H1 (cell line): Measurements from ENCODE around the gene TMEM79. TPM values are rescaled to one million over a fixed set of nuclear protein-coding genes. Genes with fewer than 3 reads are reported as not detected.

Source experiments
- CREB1 ChIP-seq: IDR thresholded peaks from 2 replicates; pipeline ENCODE4 v1.6.1; 2012; ENCODE audit warnings: inconsistent platforms
- KDM4A ChIP-seq: IDR thresholded peaks from one replicate; pipeline ENCODE4 v1.7.1; 2012; ENCODE audit warnings: low read depth, mild to moderate bottlenecking, moderate library complexity, low read length, inconsistent platforms; ENCODE audit not compliant: severe bottlenecking
- SIX5 ChIP-seq: IDR thresholded peaks from 2 replicates; pipeline ENCODE4 v1.6.1; 2011; ENCODE audit warnings: mild to moderate bottlenecking, low read depth, low read length
- SRF ChIP-seq: IDR thresholded peaks from 2 replicates; pipeline ENCODE4 v1.6.1; 2011; ENCODE audit warnings: mild to moderate bottlenecking, low read depth, low read length, moderate library complexity
- polyA plus RNA-seq, 7 experiments: library from polyadenylated mRNA; depleted of rRNA in 3 of 7; stranded (reverse) in 5 of 7; unstranded in 2 of 7; fragments of >200 nt in 5 of 7; fragments of 200-250 nt in 2 of 7; gene quantifications; 1 replicate in 5 of 7; 2 replicates in 1 of 7; 4 replicates in 1 of 7; pipeline versions ENCODE4 v1.2.1 to v1.2.3, GENCODE V29; 2011 to 2013; ENCODE audit warnings: missing spikeins in 2 of 7, mixed read lengths in 2 of 7
- total RNA-seq: library from RNA; stranded (reverse); fragmentation: NEBNext Ultra II Directional; extraction: Animal tissue kit (Norgen Biotek cat#: 25700); gene quantifications from 2 replicates; pipeline ENCODE4 v1.2.1, GENCODE V29; 2021
- TF ChIP-seq, protein P1 (sequence below): fragments of 300-600 bp; sonication (generic); IDR thresholded peaks from 2 replicates; pipeline ENCODE4 v1.7.1; 2012; ENCODE audit warnings: low read length, moderate library complexity, mild to moderate bottlenecking, inconsistent platforms; ENCODE audit not compliant: insufficient replicate concordance

Gene TMEM79
- total and polyA plus RNA-seq, 2 of the 8 experiments (the other 6 are each of a cell fraction or from before 2014, with no cell fraction given), result 2.1 to 2.3 TPM

DNA sequence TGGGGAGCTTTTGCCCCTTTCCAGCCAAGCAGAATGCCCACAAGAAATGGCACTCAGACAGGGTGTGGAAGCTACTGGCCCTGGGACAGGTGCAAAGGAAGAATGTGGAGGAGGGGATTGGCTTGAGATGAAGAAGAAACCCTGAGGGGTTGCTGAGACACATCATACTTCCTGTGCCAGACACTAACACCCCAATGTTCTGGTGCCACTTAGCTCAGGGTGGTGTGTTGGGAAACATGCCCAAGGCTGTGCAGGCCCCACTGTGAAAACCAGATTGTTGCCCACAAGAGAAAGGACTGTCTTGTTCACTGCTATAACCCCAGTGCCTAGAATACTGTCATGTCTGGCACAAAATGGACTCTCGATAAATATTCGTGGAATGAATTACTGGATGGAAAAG, 26.4 kb upstream of the TMEM79 start (continued):
- TF ChIP-seq, protein P1, sequence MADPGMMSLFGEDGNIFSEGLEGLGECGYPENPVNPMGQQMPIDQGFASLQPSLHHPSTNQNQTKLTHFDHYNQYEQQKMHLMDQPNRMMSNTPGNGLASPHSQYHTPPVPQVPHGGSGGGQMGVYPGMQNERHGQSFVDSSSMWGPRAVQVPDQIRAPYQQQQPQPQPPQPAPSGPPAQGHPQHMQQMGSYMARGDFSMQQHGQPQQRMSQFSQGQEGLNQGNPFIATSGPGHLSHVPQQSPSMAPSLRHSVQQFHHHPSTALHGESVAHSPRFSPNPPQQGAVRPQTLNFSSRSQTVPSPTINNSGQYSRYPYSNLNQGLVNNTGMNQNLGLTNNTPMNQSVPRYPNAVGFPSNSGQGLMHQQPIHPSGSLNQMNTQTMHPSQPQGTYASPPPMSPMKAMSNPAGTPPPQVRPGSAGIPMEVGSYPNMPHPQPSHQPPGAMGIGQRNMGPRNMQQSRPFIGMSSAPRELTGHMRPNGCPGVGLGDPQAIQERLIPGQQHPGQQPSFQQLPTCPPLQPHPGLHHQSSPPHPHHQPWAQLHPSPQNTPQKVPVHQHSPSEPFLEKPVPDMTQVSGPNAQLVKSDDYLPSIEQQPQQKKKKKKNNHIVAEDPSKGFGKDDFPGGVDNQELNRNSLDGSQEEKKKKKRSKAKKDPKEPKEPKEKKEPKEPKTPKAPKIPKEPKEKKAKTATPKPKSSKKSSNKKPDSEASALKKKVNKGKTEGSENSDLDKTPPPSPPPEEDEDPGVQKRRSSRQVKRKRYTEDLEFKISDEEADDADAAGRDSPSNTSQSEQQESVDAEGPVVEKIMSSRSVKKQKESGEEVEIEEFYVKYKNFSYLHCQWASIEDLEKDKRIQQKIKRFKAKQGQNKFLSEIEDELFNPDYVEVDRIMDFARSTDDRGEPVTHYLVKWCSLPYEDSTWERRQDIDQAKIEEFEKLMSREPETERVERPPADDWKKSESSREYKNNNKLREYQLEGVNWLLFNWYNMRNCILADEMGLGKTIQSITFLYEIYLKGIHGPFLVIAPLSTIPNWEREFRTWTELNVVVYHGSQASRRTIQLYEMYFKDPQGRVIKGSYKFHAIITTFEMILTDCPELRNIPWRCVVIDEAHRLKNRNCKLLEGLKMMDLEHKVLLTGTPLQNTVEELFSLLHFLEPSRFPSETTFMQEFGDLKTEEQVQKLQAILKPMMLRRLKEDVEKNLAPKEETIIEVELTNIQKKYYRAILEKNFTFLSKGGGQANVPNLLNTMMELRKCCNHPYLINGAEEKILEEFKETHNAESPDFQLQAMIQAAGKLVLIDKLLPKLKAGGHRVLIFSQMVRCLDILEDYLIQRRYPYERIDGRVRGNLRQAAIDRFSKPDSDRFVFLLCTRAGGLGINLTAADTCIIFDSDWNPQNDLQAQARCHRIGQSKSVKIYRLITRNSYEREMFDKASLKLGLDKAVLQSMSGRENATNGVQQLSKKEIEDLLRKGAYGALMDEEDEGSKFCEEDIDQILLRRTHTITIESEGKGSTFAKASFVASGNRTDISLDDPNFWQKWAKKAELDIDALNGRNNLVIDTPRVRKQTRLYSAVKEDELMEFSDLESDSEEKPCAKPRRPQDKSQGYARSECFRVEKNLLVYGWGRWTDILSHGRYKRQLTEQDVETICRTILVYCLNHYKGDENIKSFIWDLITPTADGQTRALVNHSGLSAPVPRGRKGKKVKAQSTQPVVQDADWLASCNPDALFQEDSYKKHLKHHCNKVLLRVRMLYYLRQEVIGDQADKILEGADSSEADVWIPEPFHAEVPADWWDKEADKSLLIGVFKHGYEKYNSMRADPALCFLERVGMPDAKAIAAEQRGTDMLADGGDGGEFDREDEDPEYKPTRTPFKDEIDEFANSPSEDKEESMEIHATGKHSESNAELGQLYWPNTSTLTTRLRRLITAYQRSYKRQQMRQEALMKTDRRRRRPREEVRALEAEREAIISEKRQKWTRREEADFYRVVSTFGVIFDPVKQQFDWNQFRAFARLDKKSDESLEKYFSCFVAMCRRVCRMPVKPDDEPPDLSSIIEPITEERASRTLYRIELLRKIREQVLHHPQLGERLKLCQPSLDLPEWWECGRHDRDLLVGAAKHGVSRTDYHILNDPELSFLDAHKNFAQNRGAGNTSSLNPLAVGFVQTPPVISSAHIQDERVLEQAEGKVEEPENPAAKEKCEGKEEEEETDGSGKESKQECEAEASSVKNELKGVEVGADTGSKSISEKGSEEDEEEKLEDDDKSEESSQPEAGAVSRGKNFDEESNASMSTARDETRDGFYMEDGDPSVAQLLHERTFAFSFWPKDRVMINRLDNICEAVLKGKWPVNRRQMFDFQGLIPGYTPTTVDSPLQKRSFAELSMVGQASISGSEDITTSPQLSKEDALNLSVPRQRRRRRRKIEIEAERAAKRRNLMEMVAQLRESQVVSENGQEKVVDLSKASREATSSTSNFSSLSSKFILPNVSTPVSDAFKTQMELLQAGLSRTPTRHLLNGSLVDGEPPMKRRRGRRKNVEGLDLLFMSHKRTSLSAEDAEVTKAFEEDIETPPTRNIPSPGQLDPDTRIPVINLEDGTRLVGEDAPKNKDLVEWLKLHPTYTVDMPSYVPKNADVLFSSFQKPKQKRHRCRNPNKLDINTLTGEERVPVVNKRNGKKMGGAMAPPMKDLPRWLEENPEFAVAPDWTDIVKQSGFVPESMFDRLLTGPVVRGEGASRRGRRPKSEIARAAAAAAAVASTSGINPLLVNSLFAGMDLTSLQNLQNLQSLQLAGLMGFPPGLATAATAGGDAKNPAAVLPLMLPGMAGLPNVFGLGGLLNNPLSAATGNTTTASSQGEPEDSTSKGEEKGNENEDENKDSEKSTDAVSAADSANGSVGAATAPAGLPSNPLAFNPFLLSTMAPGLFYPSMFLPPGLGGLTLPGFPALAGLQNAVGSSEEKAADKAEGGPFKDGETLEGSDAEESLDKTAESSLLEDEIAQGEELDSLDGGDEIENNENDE, result no peak
- TF ChIP-seq SRF (no peak), KDM4A (no peak), CREB1 (no peak), SIX5 (no peak)
- TF ChIP-seq, all 59 proteins: peak for 0
